Spleen (tissue), 7 donors: ENCODE results near the gene ELF2.

ENCODE experiments used
- POLR2A ChIP-seq, 3 donors: fragments of 450-650 bp; IDR thresholded peaks; one replicate each; pipeline ENCODE4 v1.5.1; 2017; ENCODE audit warnings: antibody characterized with exemption in 3 of 3, mild to moderate bottlenecking in 1 of 3
- POLR2AphosphoS5 ChIP-seq, 3 donors: sonication (generic); formaldehyde crosslinking; IDR thresholded peaks; one replicate each; pipeline ENCODE4 v1.5.1; 2017; ENCODE audit warnings: antibody characterized with exemption in 3 of 3
- TF ChIP-seq, protein P1 (sequence below), 11 experiments: fragments of 200-600 bp in 7 of 11; fragments of 450-650 bp in 4 of 11; sonication (generic) in 4 of 11; IDR thresholded peaks in 8 of 11; conservative IDR thresholded peaks in 3 of 11; 1 replicate in 7 of 11; 2 replicates in 4 of 11; pipeline versions ENCODE4 v1.4.0 to v1.8.0; 2016 to 2021; ENCODE audit warnings: antibody characterized with exemption in 11 of 11, inconsistent platforms in 4 of 11, mild to moderate bottlenecking in 1 of 11
- donor health status: DM: no; HTN: no; CAD: no; lungs with moderate emphysema.
- donor health status: DM: no; HTN: no; CAD: no.
- donor health status: DM: no; HTN: no; CAD: no.

DNA sequence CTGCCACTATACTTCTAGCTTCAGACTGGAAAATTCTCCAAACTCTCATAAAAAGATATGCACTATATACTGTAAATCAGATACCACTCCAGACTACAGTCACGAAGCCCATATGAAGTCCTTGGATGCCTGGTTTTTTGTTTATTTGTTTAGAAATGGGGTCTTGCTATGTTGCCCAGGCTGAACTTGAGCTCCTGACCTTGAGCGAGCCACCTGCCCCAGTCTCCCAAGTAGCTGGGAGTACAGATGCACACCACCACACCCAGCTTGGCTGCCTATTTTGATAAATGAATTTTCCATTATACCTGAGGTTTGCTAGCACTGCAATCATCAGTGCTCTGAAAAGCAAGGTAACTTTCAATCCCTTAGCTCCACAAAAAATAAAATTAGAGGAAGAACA lies 53.1 kb downstream of the ELF2 start:
- TF ChIP-seq, protein P1, sequence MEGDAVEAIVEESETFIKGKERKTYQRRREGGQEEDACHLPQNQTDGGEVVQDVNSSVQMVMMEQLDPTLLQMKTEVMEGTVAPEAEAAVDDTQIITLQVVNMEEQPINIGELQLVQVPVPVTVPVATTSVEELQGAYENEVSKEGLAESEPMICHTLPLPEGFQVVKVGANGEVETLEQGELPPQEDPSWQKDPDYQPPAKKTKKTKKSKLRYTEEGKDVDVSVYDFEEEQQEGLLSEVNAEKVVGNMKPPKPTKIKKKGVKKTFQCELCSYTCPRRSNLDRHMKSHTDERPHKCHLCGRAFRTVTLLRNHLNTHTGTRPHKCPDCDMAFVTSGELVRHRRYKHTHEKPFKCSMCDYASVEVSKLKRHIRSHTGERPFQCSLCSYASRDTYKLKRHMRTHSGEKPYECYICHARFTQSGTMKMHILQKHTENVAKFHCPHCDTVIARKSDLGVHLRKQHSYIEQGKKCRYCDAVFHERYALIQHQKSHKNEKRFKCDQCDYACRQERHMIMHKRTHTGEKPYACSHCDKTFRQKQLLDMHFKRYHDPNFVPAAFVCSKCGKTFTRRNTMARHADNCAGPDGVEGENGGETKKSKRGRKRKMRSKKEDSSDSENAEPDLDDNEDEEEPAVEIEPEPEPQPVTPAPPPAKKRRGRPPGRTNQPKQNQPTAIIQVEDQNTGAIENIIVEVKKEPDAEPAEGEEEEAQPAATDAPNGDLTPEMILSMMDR (IDR thresholded peaks at IDR 0.05 in 8 of 11, conservative IDR thresholded peaks at IDR 0.05 in 3 of 11): no peak
- TF ChIP-seq POLR2A (IDR thresholded peaks at IDR 0.05) (no peak), POLR2AphosphoS5 (IDR thresholded peaks at IDR 0.05) (no peak)
